HCT116 (cell line): ENCODE results near the gene KIAA0319L.
A peak's percentile ranks its signal among the peaks of the same experiment; 100 is the strongest.

Experiments used
- ATF3 ChIP-seq: IDR thresholded peaks from 2 replicates; pipeline ENCODE4 v1.6.1; 2012
- CTCF ChIP-seq, 3 experiments: fragments of 200-600 bp in 1 of 3; sonication (generic) in 1 of 3; IDR thresholded peaks in 2 of 3; conservative IDR thresholded peaks in 1 of 3; 2 replicates each; pipeline ENCODE4 v1.5.1; 2012 to 2017; ENCODE audit warnings: low read depth in 2 of 3, low read length in 2 of 3, antibody characterized with exemption in 1 of 3, borderline replicate concordance in 1 of 3, control low read depth in 1 of 3, mild to moderate bottlenecking in 1 of 3, mixed read lengths in 1 of 3, mixed run types in 1 of 3, moderate library complexity in 1 of 3; ENCODE audit not compliant: insufficient read depth in 1 of 3
- EGR1 ChIP-seq: IDR thresholded peaks from 2 replicates; pipeline ENCODE4 v1.6.1; 2012; ENCODE audit warnings: low read depth
- EZH2 ChIP-seq: fragments of 200-600 bp; sonication (generic); IDR thresholded peaks from 2 replicates; pipeline ENCODE4 v1.6.1; 2017; ENCODE audit warnings: antibody characterized with exemption, mixed run types
- EZH2phosphoT487 ChIP-seq: fragments of 200-600 bp; IDR thresholded peaks from 2 replicates; pipeline ENCODE4 v1.6.1; 2018; ENCODE audit warnings: antibody characterized with exemption, borderline replicate concordance
- FOSL1 ChIP-seq: IDR thresholded peaks from 2 replicates; pipeline ENCODE4 v1.6.1; 2012; ENCODE audit warnings: low read depth
- MAX ChIP-seq: IDR thresholded peaks from 2 replicates; pipeline ENCODE4 v1.6.1; 2012
- POLR2A ChIP-seq: IDR thresholded peaks from 2 replicates; pipeline ENCODE4 v1.7.0; 2011; ENCODE audit warnings: borderline replicate concordance; ENCODE audit not compliant: insufficient read depth, insufficient read length; ENCODE audit errors: extremely low read depth
- POLR2AphosphoS5 ChIP-seq: IDR thresholded peaks from 2 replicates; pipeline ENCODE4 v1.6.1; 2011; ENCODE audit warnings: mild to moderate bottlenecking, low read depth, low read length, moderate library complexity
- RAD21 ChIP-seq: IDR thresholded peaks from 2 replicates; pipeline ENCODE4 v1.6.1; 2012; ENCODE audit warnings: low read depth, mild to moderate bottlenecking
- REST ChIP-seq: IDR thresholded peaks from 2 replicates; pipeline ENCODE4 v1.6.1; 2012; ENCODE audit warnings: low read depth
- SIN3A ChIP-seq: IDR thresholded peaks from 2 replicates; pipeline ENCODE4 v1.6.1; 2012; ENCODE audit warnings: low read depth
- YY1 ChIP-seq: IDR thresholded peaks from 2 replicates; pipeline ENCODE4 v1.6.1; 2011; ENCODE audit warnings: low read length, low read depth, moderate library complexity, mild to moderate bottlenecking; ENCODE audit not compliant: insufficient replicate concordance; ENCODE audit errors: extremely low read depth
- ZNF274 ChIP-seq: fragments of 200-500 bp; sonication (Bioruptor generic); IDR thresholded peaks from 2 replicates; pipeline ENCODE4 v1.6.1; 2014; ENCODE audit warnings: mild to moderate bottlenecking, low read depth, low read length, inconsistent platforms

GRCh38 chr1:35557611-35558373, 589 bp upstream of the KIAA0319L start, which contains the start of gene NCDN:
- no peak for TF ChIP-seq CTCF (IDR thresholded peaks at IDR 0.05 in 2 of 3, conservative IDR thresholded peaks at IDR 0.05 in 1 of 3; ENCODE audit: borderline replicate concordance in 1 of 3, insufficient read depth in 1 of 3, low read depth in 2 of 3, low read length in 2 of 3)
- TF ChIP-seq POLR2A: peak; percentile 50
- TF ChIP-seq YY1: peak; percentile 100
- TF ChIP-seq ATF3: no peak
- peak; percentile 81 for TF ChIP-seq MAX
- no peak for TF ChIP-seq EZH2
- TF ChIP-seq SIN3A: no peak; the same call in 1 of the 2 replicates
- no peak for TF ChIP-seq REST
- TF ChIP-seq POLR2AphosphoS5: peak; percentile 89
- no peak for TF ChIP-seq EZH2phosphoT487
- no peak for TF ChIP-seq RAD21
- TF ChIP-seq ZNF274: no peak
- no peak for TF ChIP-seq FOSL1
- TF ChIP-seq EGR1: peak; percentile 100
